HG03097 (cell line): ENCODE data around the gene HNRNPH2.

Experiments used
- ATAC-seq: cut with Tn5 transposase; IDR thresholded peaks from one replicate; pipeline ENCODE4 v1.9.1; 2021; ENCODE audit not compliant: unreplicated experiment, low FRiP score

HNRNPH2 gene, protein sequence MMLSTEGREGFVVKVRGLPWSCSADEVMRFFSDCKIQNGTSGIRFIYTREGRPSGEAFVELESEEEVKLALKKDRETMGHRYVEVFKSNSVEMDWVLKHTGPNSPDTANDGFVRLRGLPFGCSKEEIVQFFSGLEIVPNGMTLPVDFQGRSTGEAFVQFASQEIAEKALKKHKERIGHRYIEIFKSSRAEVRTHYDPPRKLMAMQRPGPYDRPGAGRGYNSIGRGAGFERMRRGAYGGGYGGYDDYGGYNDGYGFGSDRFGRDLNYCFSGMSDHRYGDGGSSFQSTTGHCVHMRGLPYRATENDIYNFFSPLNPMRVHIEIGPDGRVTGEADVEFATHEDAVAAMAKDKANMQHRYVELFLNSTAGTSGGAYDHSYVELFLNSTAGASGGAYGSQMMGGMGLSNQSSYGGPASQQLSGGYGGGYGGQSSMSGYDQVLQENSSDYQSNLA

DNA sequence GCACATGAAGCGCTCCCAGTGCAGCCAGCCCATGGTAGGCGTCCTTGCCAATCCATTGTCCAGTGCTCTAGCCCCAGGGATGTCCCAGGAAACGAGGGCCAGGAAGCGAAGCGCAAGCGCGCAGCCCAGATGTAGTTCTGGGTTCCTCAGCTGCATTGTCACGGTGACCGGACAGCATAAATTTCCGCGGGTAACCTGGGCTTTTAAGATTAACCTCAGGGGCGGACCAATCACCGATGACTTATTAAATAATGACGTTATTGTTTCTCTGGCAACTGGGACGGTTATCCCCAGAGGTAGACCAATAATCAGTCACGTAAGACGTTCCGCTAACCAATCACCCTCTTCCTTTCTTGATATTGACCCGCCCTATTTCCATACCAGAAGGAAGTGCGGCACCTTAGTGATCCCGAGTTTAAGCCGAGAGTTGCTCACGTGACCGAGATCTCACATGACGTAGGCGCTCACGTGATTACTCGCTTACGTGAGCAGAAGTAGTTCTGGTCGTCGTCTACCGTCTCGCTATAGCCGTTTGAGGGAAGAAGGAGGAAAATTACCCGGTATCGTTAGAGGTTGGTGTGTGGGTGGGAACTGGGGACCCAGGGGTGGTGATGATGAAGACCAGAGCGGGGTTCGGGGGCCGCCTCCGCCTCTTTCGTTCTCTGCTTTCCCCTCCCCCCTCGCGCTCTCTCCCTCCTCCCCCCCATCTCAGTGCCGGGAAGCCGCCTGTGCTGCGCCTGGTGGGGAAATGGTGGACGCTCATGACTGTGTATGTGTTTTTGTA is at the start of gene HNRNPH2, which contains the start of gene GLA:
Gene HNRNPH2 (plus strand): TSS at position 475 of the 784 bp plus-strand sequence. CDS start 3,767 bp downstream, outside the sequence.
Gene GLA (minus strand): TSS at position 178 of the 784 bp plus-strand sequence. CDS start 22 bp downstream, at position 156.
- peak; percentile 93 for ATAC-seq

DNA sequence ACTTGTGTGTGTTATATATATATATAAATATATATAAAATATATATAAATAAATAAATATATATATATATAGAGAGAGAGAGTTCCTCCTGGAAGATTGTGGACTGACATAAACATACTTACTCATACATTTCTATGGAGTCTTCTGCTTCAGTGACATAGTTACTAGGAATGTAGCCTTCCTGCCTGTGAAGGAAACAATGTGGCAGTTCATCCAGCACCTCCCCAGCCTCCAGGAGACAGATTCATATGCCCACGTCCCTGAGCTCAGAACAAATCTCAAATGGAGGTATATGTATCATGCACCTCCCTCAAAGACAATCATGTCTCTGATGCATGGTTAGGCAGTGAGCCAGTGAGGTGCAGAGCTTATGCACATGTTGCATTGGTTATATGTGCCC is 48.1 kb upstream of the HNRNPH2 start:
- no peak for ATAC-seq

DNA sequence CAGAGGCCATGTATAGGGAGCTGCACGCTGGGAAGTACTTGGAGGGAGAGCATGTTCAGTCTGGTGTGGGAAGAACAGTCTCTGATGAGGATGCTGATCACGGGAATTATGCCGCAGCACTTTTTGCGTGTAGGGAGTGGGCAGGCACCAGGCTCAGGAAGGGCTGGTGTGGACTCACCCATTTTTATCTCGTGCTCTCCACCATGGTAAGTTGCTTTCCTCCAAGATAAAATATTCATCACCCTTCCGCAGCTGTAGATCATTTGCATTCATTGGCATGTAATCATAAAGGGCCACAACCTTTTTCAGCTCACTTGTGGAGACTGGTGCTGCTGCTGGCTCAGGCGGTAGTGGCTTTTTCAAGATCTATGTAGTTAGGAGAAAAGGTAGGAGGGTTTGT is 47.6 kb upstream of the HNRNPH2 start:
- no peak for ATAC-seq

DNA sequence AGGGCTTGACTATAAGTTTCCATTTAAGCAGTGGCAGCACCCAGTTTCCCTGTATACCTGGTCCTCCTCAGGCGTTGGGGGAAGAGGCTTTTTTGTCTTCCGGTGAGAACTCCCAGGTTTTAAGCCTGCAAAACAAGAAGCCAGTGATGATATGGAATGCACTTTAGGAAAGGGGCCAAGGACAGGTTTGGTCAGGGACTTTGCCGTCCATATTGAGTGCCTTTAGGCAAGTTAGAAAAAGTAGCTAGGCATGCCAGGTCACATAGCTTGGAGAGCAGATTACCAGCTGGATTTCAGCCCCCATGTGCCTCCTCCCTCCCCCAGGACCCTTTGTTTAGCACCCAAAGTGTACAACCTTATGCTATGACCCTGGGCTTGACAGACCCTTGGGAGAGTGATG is 45.9 kb upstream of the HNRNPH2 start:
- no peak for ATAC-seq

DNA sequence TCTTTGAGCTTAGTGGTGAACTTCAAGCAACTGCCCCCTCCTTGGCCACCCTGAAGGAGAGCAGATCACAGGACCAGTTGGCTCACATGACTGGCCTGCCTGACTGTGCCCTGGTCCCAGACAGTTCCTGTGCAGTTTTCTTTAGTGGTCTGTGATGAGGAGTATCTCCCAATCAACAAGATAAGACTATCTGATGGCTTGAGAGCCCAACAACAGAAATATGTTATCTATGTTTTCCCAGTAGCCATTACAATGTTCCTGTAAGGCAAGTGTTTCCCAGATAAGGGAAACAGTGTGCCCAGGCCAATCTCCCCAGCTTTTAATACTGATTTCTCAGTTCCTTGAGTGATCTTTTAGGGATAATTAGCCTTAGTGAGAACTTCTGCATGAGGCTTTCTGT is 45.3 kb upstream of the HNRNPH2 start:
- ATAC-seq: no peak

DNA sequence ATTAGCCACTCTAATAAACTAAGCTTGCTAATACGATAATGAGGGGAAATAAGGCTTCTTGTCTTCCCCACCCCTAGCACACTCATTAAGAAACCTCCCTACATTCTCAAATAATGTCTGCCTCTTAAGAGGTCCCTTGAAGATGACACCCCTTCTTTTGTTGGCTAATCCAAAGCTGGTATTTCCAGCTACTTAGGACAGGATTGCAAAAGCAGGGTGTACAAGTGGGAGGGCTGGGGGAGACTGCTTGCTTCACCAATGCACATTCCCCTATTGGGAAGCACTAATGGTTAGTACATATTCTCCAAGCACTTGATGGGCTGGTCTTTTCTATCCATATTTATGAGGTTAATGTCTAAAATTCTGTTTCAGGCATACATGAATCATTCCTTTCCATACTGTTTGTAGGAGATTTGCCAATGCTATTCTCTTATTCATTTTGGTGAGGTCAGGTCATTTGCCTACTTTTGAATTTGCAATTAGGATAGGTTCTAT is 42.7 kb upstream of the HNRNPH2 start:
- no peak for ATAC-seq

DNA sequence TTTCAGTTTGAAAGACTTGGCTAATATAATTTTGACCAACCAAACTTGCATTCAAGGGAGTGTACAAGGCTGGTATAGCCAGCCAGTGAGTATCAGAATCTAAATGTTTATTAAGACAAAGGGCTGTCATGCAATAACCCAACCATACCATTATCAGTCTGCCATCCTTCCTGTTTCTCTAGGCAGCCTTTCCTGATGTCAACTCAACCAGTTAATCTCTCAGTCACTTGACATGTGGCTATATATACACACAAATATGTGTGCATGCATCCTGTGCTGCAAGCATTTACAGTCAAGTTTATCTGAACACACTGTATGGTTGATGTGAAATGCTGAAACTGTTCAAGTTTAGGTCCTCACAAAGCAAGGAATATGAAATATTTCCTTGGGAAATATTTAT is 39.2 kb upstream of the HNRNPH2 start:
- ATAC-seq: no peak

DNA sequence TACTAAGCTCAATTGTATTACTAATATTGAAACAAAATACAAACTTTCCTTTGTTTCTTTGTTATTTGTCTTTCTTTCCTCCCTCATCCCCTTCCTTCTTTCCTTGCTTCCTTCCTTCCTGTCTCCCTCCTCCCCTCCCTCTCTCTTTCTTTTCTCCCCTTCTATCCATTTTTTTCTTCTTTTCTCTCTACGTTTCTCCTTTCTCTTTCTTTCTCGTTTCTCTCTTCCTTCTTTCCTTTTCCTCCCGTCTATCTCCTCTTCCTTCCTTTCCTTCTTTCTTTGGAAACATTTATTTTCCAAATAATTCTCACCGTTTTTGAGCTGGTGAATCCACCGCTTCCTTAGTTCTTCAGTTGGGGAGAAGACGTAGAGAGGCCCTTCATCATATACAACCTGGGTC is 38.3 kb upstream of the HNRNPH2 start:
- no peak for ATAC-seq

DNA sequence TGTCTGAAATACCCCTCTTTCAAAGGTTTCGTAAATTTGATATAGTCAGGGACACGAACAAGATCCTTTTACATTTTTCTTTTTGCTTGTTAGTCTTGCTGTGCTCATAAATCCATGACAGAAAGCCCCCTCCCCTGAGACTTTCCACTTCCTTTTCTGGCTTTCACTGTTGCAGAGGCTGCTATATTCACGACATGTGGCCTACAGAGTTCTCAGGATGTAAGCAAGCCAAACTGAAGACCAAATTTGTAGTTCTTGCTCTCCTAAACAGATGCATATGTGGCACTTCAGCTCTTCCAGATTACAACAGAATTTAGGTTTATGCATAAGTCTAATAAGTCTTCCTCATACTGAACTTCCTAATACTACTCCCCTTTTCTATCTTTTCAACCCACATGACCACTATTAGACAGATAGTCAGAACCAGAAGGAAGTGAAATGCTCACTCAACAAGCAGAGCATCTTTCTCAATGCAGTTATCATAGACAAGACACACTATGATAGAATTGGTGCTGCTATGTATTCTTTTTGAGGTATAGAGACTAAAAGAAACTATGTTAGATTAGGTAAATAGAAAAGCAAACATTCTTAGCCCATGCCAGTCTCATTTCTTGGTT is 37.0 kb upstream of the HNRNPH2 start:
- peak; percentile 65 for ATAC-seq

DNA sequence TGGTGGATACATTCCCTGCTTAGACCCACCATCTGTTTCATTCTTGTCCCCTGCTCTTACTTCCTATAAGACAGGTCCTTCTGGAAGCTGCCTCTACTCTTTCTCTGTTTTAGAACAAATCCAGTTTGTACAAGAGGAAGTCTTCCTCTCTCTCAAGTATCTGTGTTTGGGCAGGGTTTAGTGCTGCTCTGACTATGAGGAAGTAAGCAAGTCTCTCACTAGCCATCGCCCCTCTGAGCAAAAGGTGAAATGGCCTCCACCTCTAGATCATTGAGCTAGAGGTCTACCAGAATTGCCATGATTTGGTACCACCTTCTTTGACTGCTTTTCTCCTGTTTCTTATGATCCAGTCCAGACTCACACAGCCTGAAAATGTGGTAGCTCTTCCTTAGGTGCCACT is 30.5 kb upstream of the HNRNPH2 start:
- no peak for ATAC-seq

DNA sequence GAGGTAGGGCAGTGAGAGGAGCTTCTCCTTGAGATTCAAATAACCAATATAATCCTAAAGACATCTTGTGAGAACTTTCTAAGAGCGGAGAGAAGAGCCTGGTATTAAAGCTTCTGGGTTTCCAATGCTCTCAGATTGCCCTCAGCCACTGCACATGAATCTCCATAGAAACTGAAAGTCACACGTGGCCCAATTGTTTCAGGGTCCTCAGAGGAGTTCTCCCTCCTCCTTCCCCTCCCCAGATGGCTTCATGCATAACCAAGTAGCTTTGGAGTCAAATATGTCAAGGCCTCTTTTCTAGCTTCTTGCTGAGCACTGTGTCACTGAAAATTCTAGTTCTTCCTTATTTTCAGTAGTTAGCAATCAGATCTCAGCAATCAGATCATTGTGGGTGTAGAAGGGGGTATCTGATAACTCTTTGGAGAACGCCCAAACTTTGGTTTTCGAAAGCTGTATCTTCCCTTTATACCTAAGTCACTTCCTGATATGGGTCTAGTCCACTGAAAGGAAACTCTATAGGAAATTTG is 24.3 kb upstream of the HNRNPH2 start:
- peak; percentile 76 for ATAC-seq

DNA sequence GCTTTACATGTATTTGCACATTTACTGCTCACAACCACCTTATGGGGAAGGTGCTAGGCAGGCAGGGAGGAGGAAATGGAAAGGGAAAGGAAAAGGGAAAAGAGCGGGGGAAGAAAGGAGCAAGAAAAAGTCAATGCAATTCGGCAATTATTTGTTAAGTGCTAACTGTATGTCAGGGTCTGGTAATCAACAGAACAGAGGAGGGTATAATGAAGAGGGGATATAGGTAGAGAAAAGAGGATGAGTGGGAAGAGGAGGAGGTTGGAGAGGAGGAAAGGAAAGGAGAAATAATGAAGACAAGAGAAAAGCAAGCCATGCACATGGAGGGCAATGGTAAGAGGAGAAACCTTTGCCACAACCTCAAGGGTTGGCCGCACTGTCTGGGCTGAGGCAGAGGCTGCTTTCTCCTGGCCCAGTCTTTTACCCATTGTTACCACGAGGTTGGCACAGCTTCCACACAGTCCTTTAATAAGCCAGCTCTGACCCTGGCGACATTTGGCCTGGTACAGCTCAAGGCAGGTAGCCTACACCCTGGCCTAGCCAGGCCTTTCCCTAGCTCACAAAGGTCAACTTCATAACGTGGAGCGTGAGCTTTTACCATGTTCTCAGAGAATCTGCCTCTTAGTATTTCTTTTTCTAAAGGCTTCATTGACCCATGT is 22.9 kb upstream of the HNRNPH2 start:
- no peak for ATAC-seq

DNA sequence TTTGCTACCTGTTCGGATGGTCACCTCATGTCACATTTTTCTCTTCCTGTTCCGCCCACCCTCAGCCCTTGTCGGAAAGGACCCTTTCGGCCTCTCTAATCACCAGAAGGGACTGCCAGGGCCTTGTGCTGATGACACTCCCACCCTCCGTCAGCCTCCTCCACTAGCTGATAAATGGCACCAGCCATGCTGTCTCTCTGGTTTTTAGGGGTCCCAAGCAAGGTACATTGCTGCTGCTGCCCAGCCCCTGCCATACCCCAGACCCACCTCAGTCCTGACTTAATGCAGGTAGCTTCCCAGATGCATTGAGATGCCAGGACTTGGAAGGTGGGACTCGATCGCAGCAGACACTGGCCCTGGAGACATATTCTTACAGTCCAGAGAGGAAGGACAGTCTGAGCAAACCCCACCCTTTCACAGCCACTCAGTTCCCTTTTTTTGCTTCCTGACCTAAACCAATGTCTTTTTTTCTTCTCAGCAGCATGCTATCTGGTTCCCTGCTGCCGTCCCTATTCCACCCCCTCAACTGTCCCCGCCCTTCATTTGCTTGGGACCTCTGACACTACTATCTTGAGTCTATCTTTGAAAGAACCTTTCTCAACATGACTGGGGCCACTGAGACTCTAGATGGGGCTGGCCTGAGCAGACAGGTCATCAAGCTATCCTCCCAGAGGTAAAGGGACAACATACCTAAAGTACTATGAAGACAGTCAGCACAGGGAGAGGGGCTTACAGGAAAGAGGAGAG is 22.1 kb upstream of the HNRNPH2 start, which contains the start of gene BTK:
Gene BTK (minus strand): TSS at position 397 of the 747 bp plus-strand sequence. CDS start 10,907 bp downstream, outside the sequence.
- peak; percentile 52 for ATAC-seq

DNA sequence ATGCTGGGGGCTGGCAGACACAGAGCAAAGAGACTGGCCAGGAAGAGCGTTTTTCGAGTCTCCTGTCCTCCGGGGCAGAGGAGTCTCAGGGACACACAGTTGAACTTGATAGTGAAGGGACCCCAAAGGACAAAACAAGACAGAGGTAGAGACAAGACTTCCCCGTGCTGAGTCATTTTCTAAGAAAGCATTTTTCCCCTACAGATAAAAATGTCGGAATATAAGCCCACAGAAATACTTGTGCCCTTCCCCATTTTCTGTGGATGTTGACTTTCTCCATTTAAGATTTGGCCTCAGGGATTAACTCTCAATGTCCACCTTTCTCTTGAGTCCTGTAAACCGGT is 21.5 kb upstream of the HNRNPH2 start:
- ATAC-seq: no peak

DNA sequence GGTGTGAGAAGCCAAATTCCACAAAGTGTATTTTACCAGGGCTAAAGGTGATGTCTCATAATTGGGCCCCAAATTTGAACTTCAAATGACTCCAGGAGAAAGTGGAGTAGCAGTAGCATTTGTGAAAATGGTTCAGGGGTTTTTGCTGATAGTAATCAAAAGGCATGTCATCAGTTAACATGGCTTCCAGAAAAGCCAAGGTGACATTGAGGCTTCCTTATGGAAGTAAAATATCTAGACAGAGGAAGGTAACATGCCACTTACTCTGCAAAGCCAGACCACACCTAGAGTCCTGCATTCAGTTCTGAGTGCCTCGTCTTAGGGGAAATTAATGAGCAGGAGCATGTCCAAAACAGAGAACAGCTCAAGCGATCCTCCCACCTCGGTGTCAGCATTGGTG is 19.4 kb upstream of the HNRNPH2 start:
- ATAC-seq: no peak

DNA sequence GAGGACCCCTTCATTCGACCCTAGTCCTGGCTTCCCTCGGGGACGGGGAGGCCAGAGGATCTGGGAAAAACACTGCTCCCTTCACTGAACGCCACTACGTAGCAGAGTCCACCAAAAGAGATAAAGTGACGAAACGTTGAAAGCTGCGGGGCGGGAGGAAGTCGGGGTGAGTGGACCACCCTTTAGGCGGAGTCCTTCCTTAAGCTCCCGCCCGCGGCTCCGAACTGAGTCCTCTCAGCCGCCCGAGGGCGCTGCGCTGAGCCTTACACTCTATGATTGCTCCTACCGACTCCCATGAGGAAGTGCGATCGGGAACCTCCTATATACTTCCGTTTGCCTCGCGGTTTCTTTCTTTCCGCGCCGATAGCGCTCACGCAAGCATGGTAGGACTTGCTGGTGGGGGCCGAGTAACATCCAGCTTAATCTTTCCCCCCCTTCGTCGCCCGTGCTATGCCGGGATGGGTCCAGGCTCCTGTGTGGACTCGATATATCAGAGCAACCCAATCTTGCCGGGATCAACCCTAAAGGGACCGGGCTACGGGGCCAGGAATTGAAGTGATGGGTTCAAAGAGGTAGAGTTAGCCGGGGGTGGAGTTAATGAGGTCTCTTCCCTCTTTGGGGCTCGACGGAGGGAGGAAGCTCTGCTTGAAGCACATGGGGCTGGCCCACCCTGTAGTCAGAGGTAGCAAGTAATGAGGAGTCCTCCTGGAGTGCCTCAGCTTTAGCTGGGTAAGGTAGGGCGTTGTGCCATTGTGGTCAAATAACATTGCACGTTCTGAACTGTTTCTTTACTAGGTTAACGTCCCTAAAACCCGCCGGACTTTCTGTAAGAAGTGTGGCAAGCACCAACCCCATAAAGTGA is 17.1 kb upstream of the HNRNPH2 start, which contains the start of gene RPL36A:
Gene RPL36A (plus strand): TSS at position 348 of the 862 bp plus-strand sequence. CDS start 33 bp downstream, at position 381.
- ATAC-seq: peak; percentile 85

DNA sequence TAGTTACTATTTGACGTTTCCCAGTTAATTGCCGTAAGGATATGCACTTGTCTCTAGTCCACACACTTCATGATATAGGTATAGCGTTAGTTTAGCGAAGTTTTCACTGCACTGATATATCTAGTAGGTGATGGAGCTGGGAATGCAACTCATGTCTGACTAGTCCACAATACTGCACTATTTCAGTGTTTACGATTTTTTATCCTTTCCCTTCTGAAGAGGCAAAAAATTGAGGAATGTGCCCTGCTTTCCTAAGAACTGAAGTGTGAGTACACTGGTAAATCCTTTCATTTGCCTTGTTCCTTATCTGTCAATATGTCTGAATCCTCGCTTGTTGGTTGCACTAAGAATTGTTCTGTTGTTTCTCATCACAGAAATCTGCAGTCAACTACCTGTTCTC is 16.2 kb upstream of the HNRNPH2 start:
- no peak for ATAC-seq

DNA sequence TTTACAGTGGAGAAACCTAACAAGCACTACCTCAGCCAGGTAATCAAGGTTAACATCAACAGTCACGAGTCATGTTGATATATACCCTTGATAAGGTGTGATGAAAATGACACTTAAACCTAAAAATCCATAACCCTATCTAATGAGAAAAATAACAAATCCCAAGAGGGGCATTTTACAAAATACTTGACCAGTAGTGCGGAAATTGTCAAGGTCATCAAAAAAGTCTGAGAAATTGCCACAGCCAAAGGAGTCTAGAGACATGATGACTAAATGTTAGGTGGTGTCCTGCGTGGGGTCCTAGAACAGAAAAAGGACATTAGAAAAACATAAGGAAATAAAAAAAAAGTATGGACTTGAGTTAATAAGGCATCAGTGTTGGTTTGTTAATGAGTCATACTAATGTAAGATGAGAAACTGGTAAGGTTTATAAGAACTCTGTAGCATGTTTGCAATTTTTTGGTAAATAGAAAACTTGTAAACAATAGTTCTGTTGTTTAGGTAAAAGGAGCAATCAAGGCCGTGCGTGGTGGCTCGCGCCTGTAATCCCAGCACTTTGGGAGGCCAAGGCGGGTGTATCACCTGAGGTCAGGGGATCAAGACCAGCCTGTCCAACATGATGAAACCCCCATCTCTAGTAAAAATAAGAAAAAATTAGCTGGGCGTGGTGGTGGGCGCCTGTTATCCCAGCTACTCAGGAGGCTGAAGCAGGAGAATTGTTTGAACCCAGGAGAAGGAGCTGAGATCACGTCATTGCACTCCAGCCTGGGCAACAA is 14.3 kb upstream of the HNRNPH2 start:
- no peak for ATAC-seq
